Gastroesophageal sphincter (tissue), 3 donors: ENCODE data around the gene ATG13.

ENCODE experiments used
- CTCF ChIP-seq, 4 experiments: fragments of 200-600 bp in 2 of 4; fragments of 450-650 bp in 2 of 4; sonication (generic) in 1 of 4; IDR thresholded peaks; one replicate each; pipeline ENCODE4 v1.5.1; 2017 to 2019; ENCODE audit warnings: antibody characterized with exemption in 4 of 4, mild to moderate bottlenecking in 2 of 4, moderate library complexity in 2 of 4
- EP300 ChIP-seq: sonication (generic); formaldehyde crosslinking; IDR thresholded peaks from one replicate; pipeline ENCODE4 v1.6.1; 2017; ENCODE audit warnings: antibody characterized with exemption, mild to moderate bottlenecking
- POLR2A ChIP-seq, 2 donors: fragments of 450-650 bp; IDR thresholded peaks; one replicate each; pipeline ENCODE4 v1.6.1; 2017; ENCODE audit warnings: antibody characterized with exemption in 2 of 2, mild to moderate bottlenecking in 2 of 2, moderate library complexity in 1 of 2
- POLR2AphosphoS5 ChIP-seq: sonication (generic); formaldehyde crosslinking; IDR thresholded peaks from one replicate; pipeline ENCODE4 v1.6.1; 2017; ENCODE audit warnings: antibody characterized with exemption

GRCh38 chr11:46597155-46597554, 20.2 kb upstream of the ATG13 start:
- TF ChIP-seq CTCF (IDR thresholded peaks at IDR 0.05): no peak
- no peak for TF ChIP-seq POLR2AphosphoS5
- no peak for TF ChIP-seq EP300
- no peak for TF ChIP-seq POLR2A (IDR thresholded peaks at IDR 0.05)
